ENCODE results near the gene AUTS2.
A peak's percentile ranks its signal among the peaks of the same experiment; 100 is the strongest.
"Not testable (repeated sequence)": the region's sequence is repeated elsewhere in the genome, so short reads cannot be mapped to it uniquely, and the experiment has no call there.

Gene AUTS2

DNA sequence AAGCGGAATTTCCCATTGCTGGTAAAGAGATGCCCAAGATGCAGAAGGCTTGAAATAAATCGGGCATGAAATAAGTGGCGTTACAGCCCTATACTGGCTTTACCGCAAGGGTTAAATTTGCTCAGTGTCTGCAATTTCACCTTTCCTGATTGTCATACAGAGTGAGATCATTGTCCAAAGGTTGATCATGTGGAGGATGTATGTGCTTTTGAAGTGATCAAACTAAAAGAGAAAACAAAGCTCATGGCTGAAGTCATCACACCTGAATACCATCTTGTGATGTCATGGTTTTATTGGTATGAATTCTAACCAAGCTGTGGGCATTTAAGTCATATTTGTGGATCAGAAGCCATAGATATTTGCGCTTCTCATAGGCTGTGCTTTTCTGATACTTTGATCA lies 635.5 kb downstream of the AUTS2 start:
- no peak for DNase-seq

DNA sequence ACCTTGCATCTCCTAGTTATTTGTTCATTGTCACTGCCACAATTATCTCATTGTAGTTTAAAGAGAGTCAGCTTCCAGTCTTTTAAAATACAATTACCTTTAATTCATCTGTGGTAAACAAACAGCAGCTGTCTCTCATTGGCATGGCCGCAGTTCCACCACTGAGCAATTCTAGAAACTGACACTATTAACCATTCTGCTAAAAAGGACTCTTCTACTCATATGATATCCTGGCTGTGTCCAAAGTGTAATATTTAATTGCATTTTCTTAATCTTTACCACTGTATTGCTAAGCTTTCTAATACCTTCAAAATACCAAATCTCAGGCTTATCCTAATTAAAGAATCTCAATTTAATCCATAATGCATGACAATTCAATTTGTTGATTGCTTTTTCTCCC lies 639.0 kb downstream of the AUTS2 start:
- no peak for DNase-seq

DNA sequence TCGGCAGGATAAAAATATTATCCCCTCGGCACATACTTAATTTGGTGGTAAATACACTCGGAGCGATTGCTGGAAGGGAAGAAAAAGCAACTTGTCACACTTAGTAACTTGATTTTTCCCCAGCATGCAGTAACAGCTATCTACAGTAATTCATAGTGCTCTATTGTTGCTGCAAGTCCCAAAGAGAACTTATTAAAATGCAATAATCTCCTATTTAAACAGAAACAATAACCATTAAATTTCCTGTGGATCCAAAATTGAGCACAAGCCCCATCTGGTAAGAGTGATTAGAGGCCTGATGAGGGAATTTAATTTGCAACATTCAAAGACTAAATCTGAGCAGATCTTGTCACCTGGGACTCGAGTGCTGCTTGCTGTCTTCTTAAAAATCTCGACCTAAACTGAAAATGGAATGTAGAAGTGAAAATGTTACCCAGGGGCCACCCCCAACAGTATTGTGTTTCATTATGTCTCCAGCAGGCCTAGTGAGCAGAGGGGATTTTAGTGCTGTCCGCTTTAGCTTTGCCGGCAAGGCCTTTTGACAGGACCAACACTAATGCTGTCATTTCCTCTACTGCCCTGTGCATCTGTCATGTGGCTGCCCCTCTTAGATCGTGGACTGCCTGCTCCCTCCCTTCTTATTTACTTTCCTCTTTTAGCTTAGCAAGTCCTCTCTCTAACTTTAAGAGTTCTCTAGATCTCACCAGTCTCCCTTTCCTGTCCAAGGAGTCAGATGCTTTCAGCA lies 639.7 kb downstream of the AUTS2 start:
- DNase-seq: no peak

DNA sequence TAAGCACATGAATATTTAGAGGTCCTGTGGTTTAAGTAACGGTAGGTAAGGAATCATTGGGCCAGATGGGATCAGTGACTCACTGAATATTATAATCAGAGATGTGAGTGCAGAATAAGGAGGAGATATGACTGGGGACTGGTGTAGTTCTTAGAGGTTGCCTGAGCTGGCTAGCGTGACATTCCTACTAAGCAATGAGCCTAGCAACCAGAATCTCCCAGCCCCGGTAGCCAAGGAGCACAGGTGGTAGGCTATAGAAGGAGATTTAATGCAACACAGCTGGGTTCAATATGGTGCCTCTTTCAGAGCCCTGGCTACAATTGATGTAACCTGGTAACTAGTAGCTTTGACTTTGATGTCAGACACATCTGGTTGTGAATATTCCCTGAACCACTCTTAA lies 641.6 kb downstream of the AUTS2 start:
- no peak for DNase-seq

DNA sequence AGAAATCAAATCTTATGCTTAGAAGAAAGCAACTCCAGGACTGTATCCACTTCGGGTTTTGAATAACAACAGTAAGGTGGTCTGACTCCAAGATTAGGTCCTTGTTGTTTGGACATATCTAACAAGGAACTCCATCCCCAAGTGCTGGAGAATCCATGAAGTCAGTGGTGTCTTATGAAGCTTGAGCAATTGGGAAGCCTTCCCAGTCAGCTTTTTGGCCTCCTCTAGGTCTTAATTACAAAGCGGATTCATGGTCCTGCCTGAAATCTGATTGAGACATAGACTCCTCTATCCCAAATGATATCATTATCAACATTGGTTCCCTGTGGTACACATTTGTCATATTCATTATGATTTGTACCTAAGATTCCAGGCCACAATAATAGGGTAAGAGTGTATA lies 642.6 kb downstream of the AUTS2 start:
- DNase-seq: no peak

DNA sequence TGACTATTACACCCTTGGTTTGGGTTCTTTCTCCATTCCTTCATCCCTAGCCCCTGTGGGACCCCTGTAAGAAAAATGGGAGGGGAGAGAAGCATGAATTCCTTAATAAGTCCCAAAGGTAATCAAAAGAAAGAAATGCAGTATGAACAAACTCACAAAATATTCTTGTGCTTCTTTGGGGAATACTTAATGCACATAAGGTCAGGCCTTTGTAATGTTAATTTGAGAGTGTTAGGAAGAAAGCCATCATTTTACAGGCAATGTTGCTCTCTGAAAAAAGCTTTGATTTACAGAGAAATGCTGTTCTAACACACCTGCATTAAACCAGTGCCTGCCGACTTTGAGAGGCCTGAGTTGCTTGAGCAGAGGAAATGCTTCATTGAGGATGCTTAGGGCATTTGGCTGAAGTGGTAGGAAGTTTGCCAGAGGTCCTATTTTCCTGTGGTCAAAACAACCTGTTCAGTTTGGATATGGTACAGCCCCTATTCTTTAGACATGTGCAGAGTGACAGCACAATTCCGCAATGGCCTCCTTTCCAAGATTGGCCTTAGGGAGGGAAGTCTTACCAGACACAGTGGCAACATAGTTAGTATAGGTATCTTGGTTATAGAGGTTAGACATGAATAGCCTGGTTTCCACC lies 643.4 kb downstream of the AUTS2 start:
- no peak for DNase-seq

DNA sequence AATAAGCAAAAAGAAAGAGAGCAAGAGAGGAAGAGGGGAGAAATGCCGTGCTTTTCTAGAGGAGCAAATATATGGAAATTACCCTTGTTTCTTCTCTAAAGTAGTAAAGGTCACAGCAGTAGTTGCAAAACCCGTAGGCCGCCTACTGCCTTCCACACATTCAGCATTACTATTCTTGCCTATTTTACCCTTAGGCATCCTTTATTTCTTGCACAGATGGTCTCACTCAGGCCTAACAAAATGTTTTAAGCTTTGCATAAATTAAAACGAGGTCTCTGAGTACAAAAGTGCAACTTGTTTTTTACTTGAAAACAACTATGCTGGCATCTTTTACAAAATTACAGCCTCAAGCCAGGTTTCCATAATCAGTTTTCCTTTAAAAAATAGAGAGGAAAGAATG lies 644.6 kb downstream of the AUTS2 start:
- DNase-seq: no peak

DNA sequence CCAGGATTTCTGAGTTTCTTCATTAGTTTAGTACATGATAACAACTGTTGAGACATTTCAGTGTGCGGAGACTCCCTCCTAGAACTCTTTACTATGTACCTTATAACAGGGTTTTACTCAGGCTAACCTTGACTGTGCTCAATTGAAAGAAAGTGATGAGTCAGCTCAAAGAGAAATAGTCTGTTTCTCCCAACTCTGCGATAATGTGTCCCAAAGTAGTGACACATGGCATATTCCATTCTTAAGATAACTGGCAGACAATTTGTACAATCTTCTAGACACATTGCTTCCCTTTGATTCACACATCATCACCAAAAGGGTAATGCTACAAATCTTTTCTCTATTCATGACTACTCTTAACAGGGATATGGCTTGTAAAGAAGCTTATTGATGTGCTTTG lies 645.2 kb downstream of the AUTS2 start:
- DNase-seq: no peak

DNA sequence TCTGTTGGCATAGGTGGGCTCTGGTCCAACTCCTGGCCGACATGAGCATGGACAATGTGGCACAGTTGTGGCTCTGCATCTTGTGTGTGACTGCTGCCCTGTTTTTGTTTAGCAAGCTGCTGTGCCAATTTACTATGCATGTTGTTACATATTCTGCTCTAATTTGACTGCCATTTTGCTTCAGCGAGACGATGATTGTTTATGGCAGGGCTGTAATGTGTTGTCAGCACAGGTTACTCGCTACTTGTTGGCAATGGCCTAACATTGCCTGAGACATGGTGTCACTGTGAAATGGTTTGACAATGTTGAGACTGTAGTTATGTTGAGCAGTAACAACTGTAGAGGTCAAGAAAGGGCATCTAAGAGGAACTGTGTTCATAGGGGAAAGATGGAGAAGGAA lies 659.6 kb downstream of the AUTS2 start:
- DNase-seq: no peak

DNA sequence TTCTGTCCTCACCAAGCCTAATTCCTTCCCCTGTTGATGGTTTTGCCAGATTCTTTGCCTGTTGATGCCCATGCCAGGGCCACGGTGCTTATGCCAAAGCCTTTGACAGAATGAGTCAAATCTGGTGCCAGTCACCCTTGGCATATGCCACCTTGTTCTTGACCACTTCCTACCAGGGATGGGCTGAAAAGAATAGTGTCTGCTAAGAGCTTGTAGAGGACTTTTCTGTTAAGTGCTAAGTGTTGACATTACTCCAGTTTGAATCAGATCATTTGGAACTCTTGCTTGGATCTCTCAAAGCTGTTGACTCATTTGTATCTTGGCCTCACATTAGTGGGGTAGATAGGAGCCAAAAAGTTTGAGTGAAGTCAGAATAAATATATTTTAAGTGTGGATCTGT lies 661.2 kb downstream of the AUTS2 start:
- DNase-seq: no peak

DNA sequence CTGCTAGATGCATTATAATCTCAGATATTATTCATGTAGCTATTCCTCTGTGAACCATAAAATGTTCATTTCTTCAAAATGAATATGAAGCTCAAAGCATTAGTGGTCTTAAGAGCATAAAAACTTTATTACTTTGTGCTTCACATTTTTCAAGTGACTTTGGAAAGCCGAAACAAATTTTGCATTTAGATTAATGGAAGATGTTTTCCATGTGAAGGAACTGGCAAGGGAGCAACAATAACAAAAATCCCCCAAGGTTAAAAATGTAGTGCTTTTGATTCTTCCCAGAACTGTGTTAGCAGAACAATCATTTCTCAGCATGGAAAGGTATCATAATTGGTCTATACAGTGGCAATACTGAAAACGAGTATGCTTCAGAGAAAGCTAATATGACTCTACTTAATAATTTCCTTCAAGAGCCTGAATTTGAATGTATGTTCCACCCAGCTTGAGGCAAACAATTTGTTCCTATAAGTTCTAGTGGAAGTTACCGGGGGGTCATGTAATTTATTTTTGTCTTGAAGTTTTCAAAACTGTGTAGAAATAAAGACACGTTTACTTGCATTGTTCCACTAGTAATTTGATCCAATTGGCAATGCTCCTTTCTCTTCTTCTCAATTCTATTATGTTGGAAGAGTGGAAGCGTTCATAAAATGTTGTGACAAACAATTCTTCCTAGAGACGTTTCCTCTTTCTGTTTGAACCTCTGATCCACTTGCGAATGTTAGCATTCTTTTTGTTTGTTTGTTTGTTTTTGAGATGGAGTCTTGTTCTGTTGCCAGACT lies 665.4 kb downstream of the AUTS2 start:
- DNase-seq: no peak

DNA sequence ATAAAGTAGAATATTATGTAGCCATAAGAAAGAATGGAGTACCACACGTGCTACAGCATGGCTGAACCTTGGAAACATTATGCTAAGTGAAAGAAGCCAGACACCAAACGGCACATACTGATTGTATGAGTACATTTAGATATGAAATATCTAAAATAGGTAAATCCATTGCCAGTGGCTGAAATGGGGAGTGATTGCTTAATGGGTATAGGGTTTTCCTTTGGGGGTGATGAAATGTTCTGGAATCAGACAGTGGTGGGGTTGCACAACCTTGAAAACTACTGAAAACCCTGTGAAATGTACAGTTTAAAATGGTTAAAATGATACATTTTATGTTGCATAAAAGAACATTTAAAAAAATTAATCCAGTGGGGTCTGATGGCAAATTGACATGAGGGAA lies 667.9 kb downstream of the AUTS2 start:
- no peak for DNase-seq

DNA sequence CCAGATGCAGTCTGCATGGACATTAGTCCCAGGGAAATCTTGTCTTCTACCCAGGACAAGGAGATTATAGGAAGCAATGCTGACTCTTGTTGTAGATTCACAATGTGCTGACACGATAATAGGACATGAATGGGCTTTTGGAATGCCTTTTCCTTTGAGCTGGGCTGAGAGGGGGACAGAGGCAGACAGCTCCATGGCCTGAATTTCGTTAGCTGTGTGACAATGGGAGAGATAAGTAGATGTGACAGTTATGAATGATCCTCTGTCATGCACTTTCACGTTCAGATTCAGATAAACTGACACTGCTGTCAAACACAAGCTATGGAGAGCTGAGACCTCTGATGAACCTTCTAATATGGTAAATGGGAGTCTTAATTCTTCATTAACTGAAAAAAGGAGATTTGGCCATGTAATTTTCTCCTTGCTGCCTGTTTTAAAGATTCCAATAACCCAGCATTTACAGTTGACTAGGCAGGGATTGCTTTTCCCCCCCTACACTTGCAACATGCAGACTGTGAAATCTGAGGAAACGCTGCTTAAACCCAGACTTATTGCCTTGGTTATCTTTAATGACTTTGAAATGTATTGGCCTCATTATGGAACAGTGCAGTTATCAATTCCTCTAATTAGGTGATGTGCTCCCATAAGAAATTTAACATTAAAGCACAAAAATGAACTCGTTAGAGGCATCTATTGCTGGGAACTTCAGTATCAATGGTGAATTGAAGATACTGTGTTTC lies 669.3 kb downstream of the AUTS2 start:
- DNase-seq: no peak

DNA sequence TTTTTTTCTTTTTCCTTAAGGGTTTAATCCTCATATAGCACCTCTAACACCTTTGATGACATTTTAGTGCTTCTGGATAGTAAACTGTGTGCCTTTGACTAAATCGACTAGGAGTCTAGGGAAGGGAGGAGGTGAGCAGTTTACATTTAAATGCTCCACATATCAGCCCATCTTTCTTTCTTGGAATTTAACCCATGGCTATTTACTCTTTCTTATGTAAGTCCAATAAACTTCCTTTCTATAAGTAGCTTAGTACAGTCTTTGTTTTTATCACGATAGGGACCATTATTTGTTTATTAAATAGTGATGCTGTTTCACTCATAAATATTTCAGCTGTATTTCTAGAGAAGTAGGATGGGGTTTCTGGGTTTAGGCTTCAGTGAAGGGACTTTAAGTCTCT lies 669.9 kb downstream of the AUTS2 start:
- DNase-seq: no peak

DNA sequence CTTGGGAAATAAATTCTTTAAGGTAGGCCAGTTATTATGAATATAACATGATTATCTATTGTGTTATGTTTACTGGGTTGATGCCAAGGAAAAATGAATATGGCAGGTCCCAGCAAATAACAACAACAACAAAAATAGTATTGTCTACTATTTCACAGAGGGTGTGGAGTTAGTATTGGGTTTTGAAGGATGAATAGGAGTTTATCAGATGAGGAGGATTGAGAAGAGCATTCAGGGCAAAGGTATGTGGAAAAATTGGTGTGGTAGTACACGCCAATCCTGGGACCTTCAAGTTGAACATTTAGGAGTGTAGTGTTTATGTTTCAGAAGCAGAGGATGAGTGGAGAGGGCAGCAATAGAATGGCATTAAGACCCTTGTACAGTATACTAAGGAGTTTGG lies 671.9 kb downstream of the AUTS2 start:
- no peak for DNase-seq

DNA sequence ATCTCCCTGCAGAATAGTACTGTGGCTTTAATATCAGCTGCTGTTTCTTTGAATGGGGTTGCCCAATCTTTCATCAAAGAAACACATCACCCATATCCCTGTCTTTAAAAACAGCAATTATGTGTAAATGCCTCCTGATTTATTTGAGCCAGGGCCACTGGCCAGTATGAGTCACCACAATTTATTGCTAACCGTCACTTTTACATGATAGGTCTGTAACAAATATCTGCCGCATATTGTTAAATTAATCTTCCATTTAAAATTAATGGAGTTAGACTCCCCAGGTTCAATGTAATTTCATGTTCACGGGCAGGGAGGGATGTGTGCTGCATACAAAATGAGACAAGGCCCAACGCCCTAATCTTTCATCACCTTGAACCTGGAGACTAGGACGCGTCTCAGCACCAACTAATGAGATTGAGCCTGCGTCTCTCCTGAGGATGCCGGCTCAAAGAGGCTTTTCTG lies 673.4 kb downstream of the AUTS2 start:
- peak; percentile 64 for DNase-seq

DNA sequence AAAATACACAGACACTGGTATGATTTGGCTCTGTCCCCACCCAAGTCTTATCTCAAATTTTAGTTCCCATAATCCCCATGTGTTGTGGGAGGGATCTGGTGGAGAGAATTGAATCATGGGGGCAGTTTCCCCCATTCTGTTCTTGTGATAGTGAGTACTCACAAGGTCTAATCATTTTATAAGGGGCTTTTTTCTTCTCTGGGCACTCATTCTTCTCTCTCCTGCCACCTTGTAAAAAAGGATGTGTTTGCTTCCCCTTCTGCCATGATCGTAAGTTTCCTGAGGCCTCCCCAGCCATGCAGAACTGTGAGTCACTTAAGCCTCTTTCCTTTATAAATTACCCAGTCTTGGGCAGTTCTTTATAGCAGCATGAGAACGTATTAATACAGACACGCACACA lies 677.3 kb downstream of the AUTS2 start:
- not testable (repeated sequence) for DNase-seq

DNA sequence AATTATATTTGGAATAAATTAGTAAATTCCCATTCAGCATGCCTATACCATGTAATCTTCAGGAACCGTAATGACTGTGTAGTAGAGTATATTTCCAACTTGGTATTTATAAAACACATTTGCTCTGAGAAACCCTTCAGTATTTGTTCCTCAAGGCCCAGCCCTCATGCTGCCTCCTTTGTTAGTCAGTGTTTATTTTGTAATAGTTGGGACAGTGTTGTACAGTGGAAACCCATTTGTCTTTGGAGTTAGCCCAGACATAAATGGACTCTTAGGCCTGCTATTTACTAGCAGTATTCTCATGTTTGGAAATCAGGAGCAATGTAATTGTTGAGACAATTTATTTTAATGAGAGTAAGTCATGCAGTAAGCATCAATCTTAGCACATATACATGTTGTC lies 686.9 kb downstream of the AUTS2 start:
- peak; percentile 68 for DNase-seq

DNA sequence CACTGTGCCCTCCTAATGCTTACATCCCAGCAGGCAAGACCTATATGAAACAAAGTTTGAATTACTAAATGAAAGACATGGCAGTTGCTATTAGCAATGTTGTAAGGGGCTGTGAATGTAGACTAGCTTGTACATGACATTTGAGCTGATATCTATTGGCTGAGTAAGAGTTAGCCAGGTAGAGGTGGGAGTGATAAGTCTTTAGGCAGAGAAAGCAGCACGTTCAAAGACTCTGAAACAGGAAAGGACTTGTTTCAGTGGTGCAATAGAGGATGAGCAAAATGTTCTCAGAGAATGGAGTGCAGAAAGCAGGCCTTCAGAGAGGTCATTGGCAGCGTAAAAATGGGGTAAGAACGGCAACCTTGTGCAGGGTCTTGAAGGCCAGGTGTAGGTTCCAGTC lies 687.6 kb downstream of the AUTS2 start:
- DNase-seq: no peak

DNA sequence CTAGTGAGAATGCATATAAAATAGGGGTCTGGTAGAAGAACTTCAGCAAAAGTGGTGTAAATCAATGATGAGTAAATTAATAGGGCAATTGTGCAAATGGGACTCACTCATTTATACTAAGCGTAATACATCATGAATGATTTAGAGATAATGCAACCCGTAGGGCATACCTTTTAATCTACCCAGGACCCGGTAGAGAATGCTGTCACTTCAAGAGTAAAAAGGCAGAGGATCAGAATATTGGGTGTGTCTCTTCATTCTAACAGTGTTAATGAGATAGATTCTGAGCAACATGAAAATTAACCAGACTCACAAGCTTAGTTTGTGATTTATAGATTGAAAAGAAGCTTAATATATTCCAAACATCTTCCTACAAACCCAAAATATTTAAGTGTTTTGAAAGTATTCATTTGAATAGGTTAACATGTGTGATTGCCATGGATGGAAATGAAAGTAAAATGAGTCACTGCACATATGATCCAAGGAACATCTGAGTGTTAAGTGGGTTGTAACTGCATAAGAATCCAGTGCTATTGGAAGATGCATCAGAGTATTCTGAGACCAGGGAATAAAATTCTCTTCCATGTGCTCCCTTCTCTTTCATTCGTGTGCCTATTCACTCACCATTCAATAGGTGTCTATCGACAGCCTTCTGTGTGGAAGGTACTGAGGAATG lies 690.6 kb downstream of the AUTS2 start:
- DNase-seq: no peak

DNA sequence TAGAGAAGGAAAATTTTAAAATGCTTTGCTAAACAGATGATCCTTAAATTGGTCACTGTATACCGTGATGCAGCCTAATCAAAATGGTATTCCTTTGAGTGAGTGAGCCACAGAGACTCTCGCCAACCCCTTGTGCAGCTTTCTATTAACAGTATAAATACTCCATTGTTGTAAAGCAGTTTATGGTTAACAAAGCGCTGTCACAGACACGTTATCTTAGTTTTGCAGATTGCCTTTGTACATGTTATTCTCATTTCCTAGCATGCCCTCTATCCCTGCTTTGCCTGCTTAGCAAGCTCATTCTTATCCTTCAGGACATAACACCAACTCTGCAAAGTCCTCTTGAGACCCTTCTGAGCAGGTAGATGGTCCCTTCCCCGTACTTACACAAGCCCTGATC lies 694.4 kb downstream of the AUTS2 start:
- no peak for DNase-seq

DNA sequence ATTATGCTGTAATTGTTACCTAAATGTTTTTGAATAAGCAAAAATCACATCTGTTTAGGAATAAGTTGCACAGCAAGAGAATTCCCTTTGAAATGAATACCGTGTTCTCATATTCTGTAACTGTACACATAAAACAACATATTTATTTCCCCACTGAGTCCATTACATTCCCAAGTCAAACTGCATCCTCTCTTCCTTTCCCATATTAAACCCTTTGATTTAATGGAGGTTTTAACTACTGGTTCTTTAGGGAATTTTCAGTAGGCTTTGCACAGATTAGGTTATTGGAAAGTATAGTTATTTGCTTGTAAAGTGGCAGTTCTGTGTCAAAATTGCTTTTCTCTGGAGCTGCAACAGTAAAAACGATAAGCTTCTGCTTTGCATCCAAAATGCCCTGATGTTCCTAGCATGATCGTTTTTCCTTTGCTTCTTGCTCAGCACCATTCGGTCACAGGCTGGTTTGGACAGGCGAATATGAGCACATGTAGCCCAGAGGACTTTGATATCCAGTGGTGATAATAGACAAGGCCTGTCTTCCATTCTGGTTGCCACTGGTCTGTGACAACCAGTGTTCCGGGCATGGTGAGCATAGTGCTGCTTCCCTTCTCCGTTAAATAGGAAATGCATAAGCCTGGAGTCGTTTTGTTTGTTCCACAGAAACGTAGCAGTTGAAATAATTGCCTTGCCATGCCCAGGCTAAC lies 696.1 kb downstream of the AUTS2 start:
- no peak for DNase-seq

Measured in NCI-H2081 treated with DMSO at 0.1 percent for 48 hours (cell line).